ENCODE data around the gene SENP3. TPM values are rescaled to one million over a fixed set of nuclear protein-coding genes. Genes with fewer than 3 reads are reported as not detected.

SENP3 gene
- total RNA-seq, 2 donors from 2014 or later = 41.8 to 55.3 TPM

DNA sequence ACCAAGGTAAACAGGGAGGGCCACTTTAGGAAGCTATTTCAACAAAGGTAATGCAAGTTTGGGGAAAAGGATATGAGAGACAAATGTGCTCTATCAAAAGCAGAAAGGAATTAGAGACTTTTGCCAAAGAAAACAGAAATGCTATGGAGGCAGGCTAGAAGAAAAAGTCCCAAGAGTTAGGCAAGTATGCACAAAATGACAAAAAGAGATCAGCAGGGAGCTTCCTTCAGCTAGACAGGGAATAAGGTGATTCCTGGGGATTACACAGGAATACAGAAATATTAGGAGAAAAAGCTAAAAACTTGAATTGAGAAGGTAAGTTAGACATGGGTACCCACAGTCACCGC lies 50.5 kb downstream of the SENP3 start:
- Mint-ChIP-seq H3K4me3 (peak overlapping the region; percentile 61 to 71), H3K9me3 (no peaks in the 10 kb centered on the region), H3K36me3 (ENCODE audit: insufficient read depth in 2 of 2) (peaks cover 5 to 15% of the 10 kb centered on the region in 2 donors), H3K27ac (peak overlapping the region; percentile 15), H3K4me1 (ENCODE audit: low read depth) (peaks cover 37% of the 10 kb centered on the region), H3K27me3 (ENCODE audit: low read depth) (no peaks in the 10 kb centered on the region)
- ATAC-seq (replicated peaks in 1 of 2) = no peak
- DNase-seq = no peak

DNA sequence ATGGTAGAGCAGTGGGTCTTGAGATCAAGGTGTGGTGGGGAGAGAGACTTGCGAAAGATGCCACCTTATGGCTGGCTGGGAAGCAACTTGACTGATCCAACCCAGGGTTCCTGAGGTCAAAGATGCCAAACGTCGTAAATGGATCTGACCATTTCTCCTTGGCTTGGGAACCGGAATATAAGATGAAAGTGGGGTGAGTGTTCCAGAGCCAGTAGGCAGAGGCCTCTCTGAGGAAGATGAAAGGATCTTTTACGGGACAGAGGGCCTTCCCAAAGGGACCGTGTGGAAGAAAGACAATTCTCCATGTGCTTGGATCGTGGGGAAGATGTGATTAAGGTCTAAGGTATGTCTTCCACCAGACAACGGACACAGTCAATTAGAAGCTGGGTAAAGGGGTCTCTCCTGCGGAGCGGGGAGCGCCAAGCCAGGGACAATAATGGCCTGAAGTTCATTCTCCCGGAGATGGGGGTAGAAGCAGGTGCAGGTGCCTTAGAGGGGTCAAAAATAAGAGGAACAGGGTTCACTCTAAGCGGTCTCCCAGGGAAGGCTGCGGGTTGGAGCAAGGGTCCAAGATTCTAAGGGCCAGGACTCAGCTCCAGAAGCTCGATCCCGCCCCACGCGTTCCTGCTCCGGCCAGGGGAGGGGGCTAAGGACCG lies 52.2 kb downstream of the SENP3 start:
- DNase-seq = no peak
- Mint-ChIP-seq H3K9me3 (no peaks in the 10 kb centered on the region), H3K4me1 (ENCODE audit: low read depth) (peaks cover 37% of the 10 kb centered on the region), H3K27ac (peak overlapping the region; percentile 70), H3K4me3 (peak overlapping the region; percentile 90 to 97), H3K27me3 (ENCODE audit: low read depth) (no peaks in the 10 kb centered on the region), H3K36me3 (ENCODE audit: insufficient read depth in 2 of 2) (peaks cover 5 to 15% of the 10 kb centered on the region in 2 donors)
- ATAC-seq (replicated peaks in 1 of 2) = no peak

DNA sequence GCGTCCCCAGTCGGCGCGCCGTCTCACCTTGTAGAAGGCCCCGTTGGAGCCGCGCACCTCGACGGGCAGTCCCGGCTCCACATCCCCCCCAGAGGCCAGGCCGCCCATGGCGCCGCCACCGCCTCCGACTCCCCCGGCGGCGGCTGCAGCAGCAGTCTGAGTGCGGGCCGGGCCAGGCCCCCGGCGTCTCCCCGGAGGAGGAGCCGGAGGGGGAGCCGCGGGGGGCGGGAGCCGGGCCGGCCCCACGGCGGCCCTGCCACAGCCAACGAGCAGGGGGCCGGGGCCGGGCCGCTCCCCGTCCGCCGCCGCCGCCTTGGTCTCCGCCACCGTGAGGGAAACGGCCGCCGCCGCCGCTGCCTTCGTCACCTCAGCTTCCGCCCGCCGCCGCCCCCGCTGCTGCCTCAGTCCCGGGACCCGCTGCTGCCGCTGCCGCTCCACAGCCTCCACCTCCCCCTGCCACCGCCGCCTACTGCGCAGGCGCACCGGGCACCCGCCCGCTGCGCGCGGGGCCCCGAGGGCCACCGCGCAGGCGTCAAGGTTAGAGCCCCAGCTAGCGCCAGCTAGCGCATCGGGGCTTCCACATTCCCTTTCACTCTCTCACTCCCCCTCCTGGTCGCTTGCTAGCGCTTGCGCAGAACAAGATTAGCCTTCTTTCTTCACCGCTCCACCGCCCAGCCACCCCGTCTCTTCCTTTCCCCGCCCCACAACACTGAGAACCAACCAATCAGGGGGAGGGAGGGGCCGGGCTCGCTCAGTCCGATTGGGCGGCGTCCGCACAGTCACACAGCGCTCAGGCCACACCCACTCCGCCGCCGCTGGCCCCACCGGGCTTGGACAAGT lies 52.9 kb downstream of the SENP3 start, which contains the start of gene FXR2:
TSS of gene FXR2 (minus strand) at position 473 of the 840 bp plus-strand sequence. CDS start at position 108, 365 bp downstream.
- H3K27ac Mint-ChIP-seq = peak within 1 kb of the TSS; percentile 81
- peak; percentile 98 for DNase-seq
- no peaks in the 10 kb centered on the region for H3K9me3 Mint-ChIP-seq
- H3K4me1 Mint-ChIP-seq (ENCODE audit: low read depth) = peaks cover 37% of the 10 kb centered on the region
- H3K27me3 Mint-ChIP-seq (ENCODE audit: low read depth) = no peaks in the 10 kb centered on the region
- peak within 1 kb of the TSS; percentile 92 to 97 for H3K4me3 Mint-ChIP-seq
- peak; percentile 94 for ATAC-seq (replicated peaks in 1 of 2)
- peaks cover 5 to 15% of the 10 kb centered on the region in 2 donors for H3K36me3 Mint-ChIP-seq (ENCODE audit: insufficient read depth in 2 of 2)

DNA sequence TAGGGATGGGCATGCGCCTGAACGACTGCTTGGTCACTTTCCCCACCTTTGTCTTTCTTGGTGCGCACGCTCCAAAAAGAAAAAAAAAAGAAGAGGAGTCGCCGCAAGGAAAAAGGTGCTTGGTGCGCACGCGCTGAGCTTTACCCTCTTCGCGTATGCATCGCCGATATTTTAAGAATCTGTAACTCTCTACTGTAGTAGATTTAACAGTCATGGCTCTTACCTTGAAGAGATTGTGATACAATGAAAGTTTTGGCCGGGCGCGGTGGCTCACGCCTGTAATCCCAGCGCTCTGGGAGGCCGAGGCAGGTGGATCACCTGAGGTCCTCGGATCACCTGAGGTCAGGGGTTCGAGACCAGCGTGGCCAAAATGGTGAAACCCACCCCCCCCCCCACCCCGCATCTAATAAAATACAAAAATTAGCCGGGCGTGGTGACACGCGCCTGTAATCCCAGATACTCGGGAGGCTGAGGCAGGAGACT lies 53.6 kb downstream of the SENP3 start:
- H3K9me3 Mint-ChIP-seq = no peaks in the 10 kb centered on the region
- H3K27me3 Mint-ChIP-seq (ENCODE audit: low read depth) = no peaks in the 10 kb centered on the region
- DNase-seq (no peak), ATAC-seq (replicated peaks in 1 of 2) (no peak)
- H3K36me3 Mint-ChIP-seq (ENCODE audit: insufficient read depth in 2 of 2) = peaks cover 5 to 15% of the 10 kb centered on the region in 2 donors
- H3K4me1 Mint-ChIP-seq (ENCODE audit: low read depth) = peaks cover 36% of the 10 kb centered on the region
- peak overlapping the region; percentile 81 for H3K27ac Mint-ChIP-seq
- peak overlapping the region; percentile 75 to 92 for H3K4me3 Mint-ChIP-seq

DNA sequence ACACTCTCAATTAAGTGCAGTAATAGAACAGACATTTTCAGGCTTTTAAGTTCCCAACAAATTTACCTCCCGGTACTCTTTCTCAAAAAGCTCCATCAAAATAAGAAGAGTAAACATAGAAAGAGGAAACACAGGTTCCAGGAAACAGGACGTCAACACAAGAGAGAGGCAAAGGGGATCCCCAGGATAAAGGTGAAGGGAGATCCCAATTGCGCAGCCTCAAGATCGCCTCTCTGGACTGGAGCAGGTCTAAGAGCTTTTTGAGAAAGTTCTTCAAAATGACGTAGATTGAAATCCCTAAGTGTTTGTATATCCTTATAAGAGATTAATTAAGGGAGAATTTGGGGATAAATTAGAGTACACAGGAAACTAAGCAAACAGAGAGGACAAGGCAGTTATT lies 56.9 kb downstream of the SENP3 start:
- Mint-ChIP-seq H3K4me1 (ENCODE audit: low read depth) (peaks cover 3% of the 10 kb centered on the region), H3K4me3 (no peak overlapping the region), H3K27ac (no peak overlapping the region), H3K9me3 (no peaks in the 10 kb centered on the region), H3K27me3 (ENCODE audit: low read depth) (no peaks in the 10 kb centered on the region), H3K36me3 (ENCODE audit: insufficient read depth in 2 of 2) (peaks cover 2% of the 10 kb centered on the region in 2 donors)
- DNase-seq (no peak), ATAC-seq (replicated peaks in 1 of 2) (no peak)

DNA sequence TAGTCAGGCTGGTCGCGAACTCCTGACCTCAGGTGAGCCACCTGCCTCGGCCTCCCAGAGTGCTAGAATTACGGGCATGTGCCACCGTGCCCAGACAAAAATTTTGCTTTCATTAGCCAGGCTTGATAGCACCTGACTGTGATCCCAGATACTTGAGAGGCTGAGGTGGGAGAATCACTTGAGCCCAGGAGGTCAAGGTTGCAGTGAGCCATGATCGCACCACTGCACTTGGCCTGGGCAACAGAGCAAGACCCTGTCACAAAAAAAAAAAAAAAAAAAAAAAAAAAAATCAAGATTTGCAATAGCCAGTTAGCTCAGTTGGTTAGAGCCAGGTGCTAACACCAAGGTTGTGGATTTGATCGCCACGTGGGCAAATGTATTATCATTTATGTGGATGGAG lies 59.1 kb downstream of the SENP3 start:
- Mint-ChIP-seq H3K27ac (no peak overlapping the region), H3K4me3 (no peak overlapping the region), H3K36me3 (ENCODE audit: insufficient read depth in 2 of 2) (no peaks in the 10 kb centered on the region), H3K27me3 (ENCODE audit: low read depth) (no peaks in the 10 kb centered on the region), H3K9me3 (no peaks in the 10 kb centered on the region), H3K4me1 (ENCODE audit: low read depth) (no peaks in the 10 kb centered on the region)
- no peak for DNase-seq
- ATAC-seq (replicated peaks in 1 of 2) = no peak

Other genes starting within 250 kb of the SENP3 start
- gene GPS2, start 246.6 kb upstream of the SENP3 start, total RNA-seq = 10 to 100 TPM; 50.5 to 50.7 TPM
- 10 to 100 TPM; 35.7 to 37.6 TPM for gene NEURL4, start 232.6 kb upstream of the SENP3 start, total RNA-seq
- 100 to 1,000 TPM; 690 to 708 TPM for gene ACAP1, start 225.4 kb upstream of the SENP3 start, total RNA-seq
- gene KCTD11, start 209.8 kb upstream of the SENP3 start, total RNA-seq = 1 to 10 TPM; 4.9 to 5.5 TPM
- under 1 TPM in 1 of 2 donors, not detected in 1; 0.34 TPM for gene TMEM95, start 206.8 kb upstream of the SENP3 start, total RNA-seq
- 1 to 10 TPM; 5.5 to 6.5 TPM for gene TNK1, start 180.8 kb upstream of the SENP3 start, total RNA-seq
- 10 to 100 TPM; 60.5 to 62.6 TPM for gene PLSCR3, start 167.4 kb upstream of the SENP3 start, total RNA-seq
- 10 to 100 TPM; 64.8 to 88.2 TPM for gene TMEM256, start 157.8 kb upstream of the SENP3 start, total RNA-seq
- 10 to 100 TPM; 17.4 to 19.8 TPM for gene NLGN2, start 154.1 kb upstream of the SENP3 start, total RNA-seq
- under 1 TPM; 0.58 to 0.67 TPM for gene SPEM1, start 141.6 kb upstream of the SENP3 start, total RNA-seq
- not detected for gene SPEM2, start 136.3 kb upstream of the SENP3 start, total RNA-seq
- not detected for gene SPEM3, start 133.1 kb upstream of the SENP3 start, total RNA-seq
- 10 to 100 TPM; 11.3 to 11.7 TPM for gene TMEM102, start 126.5 kb upstream of the SENP3 start, total RNA-seq
- gene FGF11, start 122.4 kb upstream of the SENP3 start, total RNA-seq = 1 to 10 TPM; 4.9 to 5.3 TPM
- 10 to 100 TPM; 25.5 to 26.8 TPM for gene CHRNB1, start 116.9 kb upstream of the SENP3 start, total RNA-seq
- 10 to 100 TPM; 28.5 to 29.0 TPM for gene ZBTB4, start 82.3 kb upstream of the SENP3 start, total RNA-seq
- gene SLC35G6, start 80.5 kb upstream of the SENP3 start, total RNA-seq = under 1 TPM in 1 of 2 donors, not detected in 1; 0.25 TPM
- gene POLR2A, start 77.6 kb upstream of the SENP3 start, total RNA-seq = 100 to 1,000 TPM; 211 to 249 TPM
- gene TNFSF12, start 12.9 kb upstream of the SENP3 start, total RNA-seq = 10 to 100 TPM; 23.2 to 25.5 TPM
- gene TNFSF13, start 3.2 kb upstream of the SENP3 start, total RNA-seq = 1 to 10 TPM; 4.3 to 7.8 TPM
- 10 to 100 TPM; 10.3 to 28.1 TPM for gene CD68, start 17.7 kb downstream of the SENP3 start, total RNA-seq
- gene MPDU1, start 21.9 kb downstream of the SENP3 start, total RNA-seq = 10 to 100 TPM; 44.0 to 51.9 TPM
- gene SOX15, start 28.2 kb downstream of the SENP3 start, total RNA-seq = under 1 TPM; 0.34 to 0.86 TPM
- gene FXR2, start 53.0 kb downstream of the SENP3 start, total RNA-seq = 10 to 100 TPM; 52.5 to 53.3 TPM
- gene SAT2, start 65.9 kb downstream of the SENP3 start, total RNA-seq = 10 to 100 TPM; 47.6 to 48.9 TPM
- gene SHBG, start 68.2 kb downstream of the SENP3 start, total RNA-seq = under 1 TPM in 1 of 2 donors, not detected in 1; 0.63 TPM
- under 1 TPM in 1 of 2 donors, not detected in 1; 0.30 TPM for gene ATP1B2, start 89.0 kb downstream of the SENP3 start, total RNA-seq
- gene TP53, start 125.6 kb downstream of the SENP3 start, total RNA-seq = 100 to 1,000 TPM; 183 to 189 TPM
- gene WRAP53, start 126.6 kb downstream of the SENP3 start, total RNA-seq = 10 to 100 TPM; 19.0 to 26.7 TPM
- not detected for gene EFNB3, start 143.3 kb downstream of the SENP3 start, total RNA-seq
- under 1 TPM; 0.05 to 0.07 TPM for gene DNAH2, start 155.8 kb downstream of the SENP3 start, total RNA-seq

Measured in activated T-cell treated with anti-CD3 and anti-CD28 coated beads, Interleukin-2, amount 50 U/mL, for 72 hours (primary cell).